Measurements from ENCODE around the gene MT1G. TPM values are rescaled to one million over a fixed set of nuclear protein-coding genes. Genes with fewer than 3 reads are reported as not detected.
A peak's percentile ranks its signal among the peaks of the same experiment; 100 is the strongest.

Gene MT1G
- total RNA-seq, 4 donors from 2014 or later: 5.8 to 52.1 (median 16.5) TPM

GRCh38 chr16:56617212-56618085 is 50.4 kb downstream of the MT1G start:
- no peak for DNase-seq
- intact Hi-C loops (cut with DNase I): no loop called here
- Histone ChIP-seq H3K36me3 (no peaks in the 10 kb centered on the region), H3K4me3 (peak overlapping the region; percentile 10 to 54 (median 42)), H3K4me1 (peaks cover 9 to 22% (median 11%) of the 10 kb centered on the region in 3 donors), H3K27me3 (peaks cover 0 to 19% (median 0%) of the 10 kb centered on the region in 4 donors), H3K9me3 (no peaks in the 10 kb centered on the region), H3K27ac (peak overlapping the region; percentile 31 to 64 (median 60))
- WGBS, 2 donors: 4 to 24% methylated on average over 15 to 34 of the region's 41 CpGs
- TF ChIP-seq POLR2A (IDR thresholded peaks at IDR 0.05): peak in 1 of 4 donors; percentile 24
- peak in 1 of 6 experiments; percentile 17 for TF ChIP-seq CTCF (IDR thresholded peaks at IDR 0.05)

Other genes with a start within 250 kb of the MT1G start
- 100 to 1,000 TPM in 2 of 4 donors, 10 to 100 TPM in 2; 69.9 to 133 (median 111) TPM for gene AMFR, start 242.5 kb downstream of the MT1G start, total RNA-seq
- gene NUDT21, start 216.7 kb downstream of the MT1G start, total RNA-seq: 10 to 100 TPM; 39.4 to 55.5 (median 48.2) TPM
- gene OGFOD1, start 216.5 kb downstream of the MT1G start, total RNA-seq: 10 to 100 TPM; 28.8 to 58.3 (median 32.1) TPM
- gene BBS2, start 148.0 kb downstream of the MT1G start, total RNA-seq: 10 to 100 TPM; 15.2 to 60.8 (median 31.1) TPM
- not detected for gene MT4, start 103.0 kb downstream of the MT1G start, total RNA-seq
- not detected for gene MT3, start 78.5 kb downstream of the MT1G start, total RNA-seq
- 100 to 1,000 TPM in 2 of 4 donors, 10 to 100 TPM in 2; 76.5 to 157 (median 96.2) TPM for gene MT2A, start 59.5 kb downstream of the MT1G start, total RNA-seq
- 100 to 1,000 TPM in 1 of 4 donors, 10 to 100 TPM in 3; 52.4 to 106 (median 88.7) TPM for gene MT1E, start 42.3 kb downstream of the MT1G start, total RNA-seq
- gene MT1M, start 35.4 kb downstream of the MT1G start, total RNA-seq: 1 to 10 TPM in 2 of 4 donors, under 1 TPM in 1, not detected in 1; 0.57 to 7.4 (median 4.8) TPM
- gene MT1A, start 29.4 kb downstream of the MT1G start, total RNA-seq: 10 to 100 TPM in 1 of 4 donors, 1 to 10 TPM in 2, not detected in 1; 3.3 to 34.2 (median 5.3) TPM
- not detected for gene MT1B, start 16.2 kb downstream of the MT1G start, total RNA-seq
- gene MT1F, start 10.1 kb downstream of the MT1G start, total RNA-seq: 1 to 10 TPM in 3 of 4 donors, not detected in 1; 2.8 to 4.2 (median 2.9) TPM
- 1 to 10 TPM in 1 of 4 donors, not detected in 3; 5.7 TPM for gene MT1H, start 1.7 kb upstream of the MT1G start, total RNA-seq
- 1,000 to 10,000 TPM in 1 of 4 donors, 100 to 1,000 TPM in 3; 343 to 1,688 (median 688) TPM for gene MT1X, start 14.4 kb upstream of the MT1G start, total RNA-seq
- gene NUP93, start 62.1 kb upstream of the MT1G start, total RNA-seq: 10 to 100 TPM; 38.2 to 46.5 (median 41.2) TPM
- not detected for gene SLC12A3, start 197.1 kb upstream of the MT1G start, total RNA-seq